Uterus (tissue), 4 donors: ENCODE data around the gene HOXB7. TPM values are rescaled to one million over a fixed set of nuclear protein-coding genes. Genes with fewer than 3 reads are reported as not detected.

ENCODE experiments used
- DNase-seq, 2 donors: peaks; one replicate each; pipeline ENCODE4 v3.0.0-alpha.2; 2019 to 2020
- H3K27ac ChIP-seq, 2 donors: fragments of 200-600 bp; sonication (generic); 1 replicate in 1 of 2; 2 replicates in 1 of 2; pipeline ENCODE4 v1.5.1; 2016 to 2018
- H3K27me3 ChIP-seq, 2 donors: fragments of 200-600 bp; sonication (generic); one replicate each; pipeline ENCODE4 v1.5.1; 2018 to 2019; ENCODE audit warnings: control low read depth in 1 of 2
- H3K36me3 ChIP-seq, 2 donors: fragments of 200-600 bp; sonication (generic); one replicate each; pipeline ENCODE4 v1.5.1; 2019; ENCODE audit warnings: control low read depth in 1 of 2
- H3K4me1 ChIP-seq, 2 donors: fragments of 200-600 bp; sonication (generic); one replicate each; pipeline ENCODE4 v1.5.1; 2018 to 2019; ENCODE audit warnings: control low read depth in 1 of 2
- H3K4me3 ChIP-seq, 2 donors: fragments of 200-600 bp; sonication (generic); 1 replicate in 1 of 2; 2 replicates in 1 of 2; pipeline ENCODE4 v1.5.1; 2018 to 2019; ENCODE audit warnings: mild to moderate bottlenecking in 1 of 2
- H3K9me3 ChIP-seq, 2 donors: fragments of 200-600 bp; sonication (generic); one replicate each; pipeline ENCODE4 v1.5.1; 2019; ENCODE audit warnings: control low read depth in 1 of 2
- CTCF ChIP-seq, 4 experiments: fragments of 200-600 bp in 2 of 4; fragments of 450-650 bp in 2 of 4; sonication (generic) in 2 of 4; IDR thresholded peaks; one replicate each; pipeline ENCODE4 v1.5.1; 2016 to 2019; ENCODE audit warnings: antibody characterized with exemption in 4 of 4, mild to moderate bottlenecking in 2 of 4, moderate library complexity in 1 of 4
- POLR2A ChIP-seq, 2 donors: fragments of 450-650 bp; IDR thresholded peaks; one replicate each; pipeline ENCODE4 v1.6.1; 2016; ENCODE audit warnings: antibody characterized with exemption in 2 of 2, mild to moderate bottlenecking in 1 of 2, moderate library complexity in 1 of 2
- intact Hi-C: fragments of 100-400 bp; cut with DNase I; formaldehyde crosslinking; loops from one replicate; pipeline ENCODE4 v1.15.1; 2023; ENCODE audit warnings: low total_unique reads
- total RNA-seq, 4 donors: library from RNA; depleted of rRNA in 3 of 4; stranded (reverse); fragments of >200 nt in 3 of 4; gene quantifications; one replicate each; pipeline versions ENCODE4 v1.1.0 to v1.2.4, GENCODE V29; 2014 to 2023
- donor health status: DM: yes; HTN: yes; CAD: no.

HOXB7 gene
- total RNA-seq, 4 donors from 2014 or later: 1.0 to 6.9 (median 3.5) TPM; not detected in 1

DNA sequence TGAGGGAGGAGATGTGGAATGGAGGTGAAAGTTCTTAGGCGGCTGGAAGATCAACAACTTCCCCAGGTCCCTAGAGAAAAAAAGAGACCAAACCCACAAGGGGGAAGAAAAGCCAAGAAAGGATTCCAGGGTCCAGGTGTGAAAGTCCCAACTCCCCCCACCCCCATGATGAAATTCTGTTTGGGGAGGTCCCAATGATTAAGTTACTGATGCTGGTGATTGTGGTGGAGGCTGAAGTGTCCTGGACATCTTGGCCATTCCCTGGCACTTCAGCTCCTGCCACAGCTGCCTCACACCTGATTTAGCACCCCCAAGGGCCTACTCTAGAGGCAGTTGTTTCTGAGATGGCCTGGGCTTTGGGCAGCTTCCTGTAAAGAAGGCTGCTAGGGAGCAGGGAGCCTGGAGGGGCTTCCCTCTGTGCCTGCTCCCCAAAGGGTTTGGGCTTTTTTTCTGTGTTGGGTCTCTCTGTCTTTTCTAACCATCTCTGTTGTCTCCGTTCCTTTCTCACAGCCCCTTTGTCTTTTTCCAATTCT, 45.7 kb downstream of the HOXB7 start:
- Histone ChIP-seq H3K4me3 (no peak overlapping the region), H3K4me1 (peaks cover 0 to 5% of the 10 kb centered on the region in 2 donors)

GRCh38 chr17:48564188-48565021, 46.4 kb downstream of the HOXB7 start:
- peak overlapping the region; percentile 5 to 33 for H3K4me3 ChIP-seq
- H3K27me3 ChIP-seq: peaks cover 0 to 19% of the 10 kb centered on the region in 2 donors
- H3K27ac ChIP-seq: peak overlapping the region; percentile 8 to 38
- H3K4me1 ChIP-seq: peaks cover 0 to 5% of the 10 kb centered on the region in 2 donors
- intact Hi-C loops: no loop called here
- no peaks in the 10 kb centered on the region for H3K9me3 ChIP-seq
- H3K36me3 ChIP-seq: no peaks in the 10 kb centered on the region
- DNase-seq: no peak
- TF ChIP-seq CTCF (IDR thresholded peaks at IDR 0.05): no peak
- no peak for TF ChIP-seq POLR2A (IDR thresholded peaks at IDR 0.05)

More for the DNA sequence above, 45.7 kb downstream of the HOXB7 start:
- no peak for TF ChIP-seq POLR2A (IDR thresholded peaks at IDR 0.05)
- no peak for TF ChIP-seq CTCF (IDR thresholded peaks at IDR 0.05)
- intact Hi-C loops: no loop called here
- Histone ChIP-seq H3K27ac (peak overlapping the region in 1 of 2 donors; percentile 38), H3K27me3 (peaks cover 0 to 19% of the 10 kb centered on the region in 2 donors), H3K36me3 (no peaks in the 10 kb centered on the region), H3K9me3 (no peaks in the 10 kb centered on the region)
- DNase-seq: no peak

GRCh38 chr17:48563867-48564187, 47.0 kb downstream of the HOXB7 start:
- Histone ChIP-seq H3K4me1 (peaks cover 0 to 5% of the 10 kb centered on the region in 2 donors), H3K27me3 (peaks cover 0 to 13% of the 10 kb centered on the region in 2 donors), H3K27ac (peak overlapping the region; percentile 8 to 38), H3K4me3 (peak overlapping the region in 1 of 2 donors; percentile 33), H3K9me3 (no peaks in the 10 kb centered on the region), H3K36me3 (no peaks in the 10 kb centered on the region)
- intact Hi-C loops: no loop called here
- no peak for DNase-seq
- TF ChIP-seq POLR2A (IDR thresholded peaks at IDR 0.05) (no peak), CTCF (IDR thresholded peaks at IDR 0.05) (no peak)

DNA sequence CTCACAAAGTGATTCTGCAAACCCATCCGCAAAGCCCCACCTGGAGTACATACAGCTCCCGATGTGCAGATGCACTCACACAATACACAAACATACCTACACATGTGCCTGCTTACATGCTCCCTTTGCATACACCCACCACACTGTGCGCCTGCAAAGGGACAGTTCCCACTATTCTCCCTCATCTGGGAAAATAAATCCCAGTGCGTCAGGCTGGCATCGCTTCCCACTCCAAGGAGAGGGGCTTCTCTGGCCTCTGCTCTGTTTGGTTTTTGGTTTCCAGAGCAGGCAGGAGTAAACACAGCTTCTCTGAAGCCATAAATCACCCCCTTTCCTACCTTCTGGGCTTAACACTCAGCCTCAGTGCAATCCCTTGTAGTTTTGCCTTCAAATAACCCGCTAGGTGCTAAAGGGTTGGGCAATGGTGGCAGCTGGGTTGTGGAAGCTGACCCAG, 47.4 kb downstream of the HOXB7 start:
- H3K4me3 ChIP-seq: no peak overlapping the region
- H3K27ac ChIP-seq: no peak overlapping the region
- H3K36me3 ChIP-seq: no peaks in the 10 kb centered on the region
- no peaks in the 10 kb centered on the region for H3K9me3 ChIP-seq
- H3K27me3 ChIP-seq: peaks cover 0 to 9% of the 10 kb centered on the region in 2 donors
- no peak for DNase-seq
- no peak for TF ChIP-seq POLR2A (IDR thresholded peaks at IDR 0.05)
- no peak for TF ChIP-seq CTCF (IDR thresholded peaks at IDR 0.05)
- intact Hi-C loops: no loop called here
- H3K4me1 ChIP-seq: peaks cover 0 to 5% of the 10 kb centered on the region in 2 donors

DNA sequence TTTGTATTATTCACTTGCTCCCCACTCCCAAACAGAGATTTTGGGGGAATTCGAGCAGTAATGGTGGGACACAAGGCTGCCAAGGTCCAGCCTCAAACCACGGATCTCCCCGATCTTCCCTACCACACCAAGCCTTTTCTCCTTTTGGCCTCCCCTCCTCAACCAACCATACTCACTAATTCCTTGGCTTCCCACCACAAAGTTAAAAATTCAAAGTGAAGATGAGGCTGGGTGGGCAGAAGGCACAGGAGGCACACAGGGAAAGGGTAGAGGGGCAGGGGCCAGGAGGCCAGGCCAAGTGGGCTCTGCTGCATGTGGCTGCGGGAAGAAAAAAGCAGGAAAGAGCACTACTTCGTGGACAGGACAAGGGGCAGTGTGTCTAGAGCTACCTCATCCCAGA, 47.9 kb downstream of the HOXB7 start:
- no peaks in the 10 kb centered on the region for H3K36me3 ChIP-seq
- H3K4me1 ChIP-seq: peaks cover 0 to 5% of the 10 kb centered on the region in 2 donors
- H3K27ac ChIP-seq: no peak overlapping the region
- no peak for DNase-seq
- no peaks in the 10 kb centered on the region for H3K9me3 ChIP-seq
- no peak overlapping the region for H3K4me3 ChIP-seq
- H3K27me3 ChIP-seq: peaks cover 0 to 4% of the 10 kb centered on the region in 2 donors
- TF ChIP-seq CTCF (IDR thresholded peaks at IDR 0.05) (no peak), POLR2A (IDR thresholded peaks at IDR 0.05) (no peak)
- intact Hi-C loops: no loop called here
